Adrenal gland (tissue), 12 donors: ENCODE measurements around the gene CNOT2. TPM values are rescaled to one million over a fixed set of nuclear protein-coding genes. Genes with fewer than 3 reads are reported as not detected.
"Not testable (repeated sequence)": the region's sequence is repeated elsewhere in the genome, so short reads cannot be mapped to it uniquely, and the experiment has no call there.

Experiments used
- DNase-seq, 7 donors: peaks; one replicate each; pipeline ENCODE4 v3.0.0-alpha.2; 2019 to 2020
- H3K27ac ChIP-seq, 5 donors: fragments of 200-600 bp; sonication (generic) in 4 of 5; 1 replicate in 3 of 5; 2 replicates in 2 of 5; pipeline versions ENCODE4 v1.5.1 to v1.8.0; 2016 to 2020; ENCODE audit warnings: mild to moderate bottlenecking in 1 of 5
- H3K27me3 ChIP-seq: fragments of 200-600 bp; 2 replicates; pipeline ENCODE4 v1.8.0; 2021
- H3K36me3 ChIP-seq, 2 donors: fragments of 200-600 bp; replicated peaks in 1 of 2; 1 replicate in 1 of 2; 2 replicates in 1 of 2; pipeline versions ENCODE4 v1.5.1 to v1.8.0; 2018 to 2022
- H3K4me1 ChIP-seq, 2 donors: fragments of 200-600 bp; replicated peaks in 1 of 2; 1 replicate in 1 of 2; 2 replicates in 1 of 2; pipeline versions ENCODE4 v1.5.1 to v1.8.0; 2018 to 2021
- H3K4me3 ChIP-seq, 4 donors: fragments of 200-600 bp; sonication (generic) in 3 of 4; one replicate each; pipeline ENCODE4 v1.5.1; 2016 to 2018
- H3K9me3 ChIP-seq, 3 donors: fragments of 200-600 bp; sonication (generic) in 1 of 3; replicated peaks in 1 of 3; 1 replicate in 2 of 3; 2 replicates in 1 of 3; pipeline versions ENCODE4 v1.5.1 to v1.8.0; 2016 to 2021
- POLR2A ChIP-seq, 2 donors: fragments of 450-650 bp; IDR thresholded peaks; one replicate each; pipeline ENCODE4 v1.6.1; 2017; ENCODE audit warnings: antibody characterized with exemption in 2 of 2, mild to moderate bottlenecking in 2 of 2, moderate library complexity in 1 of 2
- WGBS, 4 donors: extraction: QIAGEN DNeasy Blood & Tissue Kit in 2 of 4; methylation state at CpG; one replicate each; pipeline versions ENCODE4 v1.1.5 to v1.1.7; 2013 to 2017; 5-methylcytosine and 5-hydroxymethylcytosine counted together
- intact Hi-C, 2 donors: fragments of 100-400 bp; cut with DNase I; formaldehyde crosslinking; loops; one replicate each; pipeline versions ENCODE4 v1.14.1 to v1.15.0; 2022 to 2023
- polyA plus RNA-seq, 3 donors: library from polyadenylated mRNA; stranded (reverse); fragments of 200-250 nt in 2 of 3; fragments of 350-450 nt in 1 of 3; fragmentation: Illumina TruSeq in 1 of 3; extraction: RNeasy Lipid Tissue Mini Kit (QIAGEN cat#74804) in 1 of 3; gene quantifications; one replicate each; pipeline ENCODE4 v1.2.3, GENCODE V29; 2013 to 2014
- total RNA-seq, 9 donors: library from RNA; depleted of rRNA in 4 of 9; stranded (reverse); fragments of >200 nt in 4 of 9; fragments of 120-200 nt in 1 of 9; fragmentation: NEBNext Ultra II Directional in 1 of 9; extraction: Animal tissue kit (Norgen Biotek cat#: 25700) in 1 of 9; gene quantifications; one replicate each; pipeline versions ENCODE4 v1.1.0 to v1.2.4, GENCODE V29; 2013 to 2023
- TF ChIP-seq, protein P1 (sequence below), 6 experiments: fragments of 450-650 bp in 4 of 6; fragments of 200-600 bp in 2 of 6; sonication (generic) in 1 of 6; IDR thresholded peaks; 1 replicate in 5 of 6; 2 replicates in 1 of 6; pipeline versions ENCODE4 v1.5.1 to v1.8.0; 2016 to 2021; ENCODE audit warnings: antibody characterized with exemption in 6 of 6, mild to moderate bottlenecking in 2 of 6, moderate library complexity in 1 of 6
- donor health status: healthy with polysubstance abuse.
- donor health status: Bipolar disorder and iron deficiency.
- donor health status: DM: yes; HTN: yes; CAD: no.
- donor health status: DM: no; HTN: no; CAD: no.
- donor health status: DM: no; HTN: no; CAD: no.
- donor health status: DM: yes; HTN: yes; CAD: no.

CNOT2 gene
- total and polyA plus RNA-seq, 12 donors: 33.4 to 127 (median 57.1) TPM

DNA sequence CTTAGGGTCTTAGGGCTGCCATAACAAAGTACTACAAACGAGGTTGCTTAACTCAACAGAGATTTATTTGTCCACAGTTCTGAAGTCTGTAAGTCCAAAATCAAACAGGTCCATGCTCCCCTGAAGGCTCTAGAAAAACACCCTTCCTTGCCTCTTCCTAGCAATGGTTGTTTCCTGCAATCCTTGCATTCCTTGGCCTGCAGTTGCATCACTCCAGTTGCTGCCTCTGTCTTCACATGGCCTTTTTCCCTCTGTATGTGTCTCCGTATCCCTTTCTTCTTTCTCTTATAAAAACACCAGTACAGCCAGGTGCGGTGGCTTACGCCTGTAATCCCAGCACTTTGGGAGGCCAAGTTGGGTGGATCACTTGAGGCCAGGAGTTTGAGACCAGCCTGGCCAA lies 140.3 kb downstream of the CNOT2 start:
- intact Hi-C loops: no loop called here
- 92 to 99% (median 93%) methylated on average over 4 of the region's 4 CpGs for WGBS, 4 donors
- H3K36me3 ChIP-seq: no peaks in the 10 kb centered on the region
- H3K4me3 ChIP-seq: no peak overlapping the region
- DNase-seq: no peak
- H3K4me1 ChIP-seq: no peaks in the 10 kb centered on the region
- no peaks in the 10 kb centered on the region for H3K27me3 ChIP-seq
- no peak for TF ChIP-seq POLR2A (IDR thresholded peaks at IDR 0.05)
- TF ChIP-seq, protein P1, sequence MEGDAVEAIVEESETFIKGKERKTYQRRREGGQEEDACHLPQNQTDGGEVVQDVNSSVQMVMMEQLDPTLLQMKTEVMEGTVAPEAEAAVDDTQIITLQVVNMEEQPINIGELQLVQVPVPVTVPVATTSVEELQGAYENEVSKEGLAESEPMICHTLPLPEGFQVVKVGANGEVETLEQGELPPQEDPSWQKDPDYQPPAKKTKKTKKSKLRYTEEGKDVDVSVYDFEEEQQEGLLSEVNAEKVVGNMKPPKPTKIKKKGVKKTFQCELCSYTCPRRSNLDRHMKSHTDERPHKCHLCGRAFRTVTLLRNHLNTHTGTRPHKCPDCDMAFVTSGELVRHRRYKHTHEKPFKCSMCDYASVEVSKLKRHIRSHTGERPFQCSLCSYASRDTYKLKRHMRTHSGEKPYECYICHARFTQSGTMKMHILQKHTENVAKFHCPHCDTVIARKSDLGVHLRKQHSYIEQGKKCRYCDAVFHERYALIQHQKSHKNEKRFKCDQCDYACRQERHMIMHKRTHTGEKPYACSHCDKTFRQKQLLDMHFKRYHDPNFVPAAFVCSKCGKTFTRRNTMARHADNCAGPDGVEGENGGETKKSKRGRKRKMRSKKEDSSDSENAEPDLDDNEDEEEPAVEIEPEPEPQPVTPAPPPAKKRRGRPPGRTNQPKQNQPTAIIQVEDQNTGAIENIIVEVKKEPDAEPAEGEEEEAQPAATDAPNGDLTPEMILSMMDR (IDR thresholded peaks at IDR 0.05): no peak
- H3K9me3 ChIP-seq: no peaks in the 10 kb centered on the region
- no peak overlapping the region for H3K27ac ChIP-seq

DNA sequence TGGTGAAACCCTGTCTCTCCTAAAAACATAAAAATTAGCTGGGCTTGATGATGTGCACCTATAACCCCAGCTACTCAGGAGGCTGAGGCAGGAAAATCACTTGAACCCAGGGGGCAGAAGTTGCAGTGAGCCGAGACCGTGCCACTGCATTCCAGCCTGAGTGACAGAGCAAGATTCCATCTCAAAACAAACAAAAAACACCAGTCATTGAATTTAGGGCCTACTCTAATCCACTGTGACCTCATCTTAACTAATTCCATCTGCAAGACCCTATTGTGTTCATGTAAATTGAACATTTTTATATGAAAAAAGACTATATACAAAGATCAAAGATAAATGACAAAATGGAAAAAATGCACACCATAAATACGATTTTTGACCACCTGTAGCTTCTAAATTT lies 140.7 kb downstream of the CNOT2 start:
- no peaks in the 10 kb centered on the region for H3K36me3 ChIP-seq
- H3K9me3 ChIP-seq: no peaks in the 10 kb centered on the region
- WGBS, 4 donors: 83 to 91% (median 90%) methylated on average over 3 of the region's 3 CpGs
- no peaks in the 10 kb centered on the region for H3K27me3 ChIP-seq
- intact Hi-C loops: no loop called here
- H3K4me3 ChIP-seq: no peak overlapping the region
- TF ChIP-seq POLR2A (IDR thresholded peaks at IDR 0.05): no peak
- TF ChIP-seq, protein P1 (IDR thresholded peaks at IDR 0.05): no peak
- H3K4me1 ChIP-seq: no peaks in the 10 kb centered on the region
- no peak for DNase-seq
- H3K27ac ChIP-seq: no peak overlapping the region

DNA sequence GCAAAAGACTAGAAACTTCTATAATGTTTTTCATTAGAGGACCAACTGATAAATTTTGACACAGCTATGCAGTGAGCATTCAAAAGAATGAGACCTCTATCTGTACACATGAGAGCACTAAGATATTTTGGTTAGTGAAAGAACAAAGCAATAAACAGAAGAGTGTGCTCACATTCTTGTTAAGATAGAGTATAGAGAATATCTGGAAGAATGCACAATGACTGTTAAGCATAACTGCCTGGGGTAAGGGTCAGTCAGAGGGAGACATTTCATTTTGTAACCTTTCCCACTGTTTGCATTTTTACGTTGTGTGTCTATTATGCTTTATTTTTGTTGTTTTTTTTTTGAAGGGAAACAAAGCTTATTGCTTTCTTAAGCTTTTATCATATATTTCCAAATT lies 143.5 kb downstream of the CNOT2 start:
- TF ChIP-seq POLR2A (IDR thresholded peaks at IDR 0.05): no peak
- TF ChIP-seq, protein P1 (IDR thresholded peaks at IDR 0.05): no peak
- intact Hi-C loops: no loop called here
- no peaks in the 10 kb centered on the region for H3K4me1 ChIP-seq
- no peaks in the 10 kb centered on the region for H3K36me3 ChIP-seq
- no peak overlapping the region for H3K27ac ChIP-seq
- WGBS, 4 donors: 75 to 100% (median 83%) methylated on average over 1 of the region's 1 CpG
- no peaks in the 10 kb centered on the region for H3K9me3 ChIP-seq
- DNase-seq: no peak
- H3K27me3 ChIP-seq: no peaks in the 10 kb centered on the region
- H3K4me3 ChIP-seq: no peak overlapping the region

DNA sequence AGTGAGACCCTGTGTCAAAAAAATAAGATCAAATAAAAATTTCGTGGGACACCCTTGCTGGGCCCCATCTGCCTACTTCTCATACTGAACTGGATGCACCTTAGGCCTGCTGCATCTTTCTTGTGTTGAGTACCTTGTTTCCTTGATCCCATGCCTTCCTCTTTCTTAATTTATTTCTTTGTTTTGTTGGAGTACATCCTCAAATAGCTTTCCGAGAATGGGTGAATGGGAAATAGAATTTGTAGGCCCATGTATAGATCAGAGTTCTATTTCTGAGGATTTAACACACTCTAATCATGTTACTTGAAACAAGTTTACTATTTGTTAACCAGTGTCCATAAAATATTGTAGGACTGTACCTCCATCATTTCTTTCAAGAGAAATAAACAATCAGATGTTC lies 146.4 kb downstream of the CNOT2 start:
- Histone ChIP-seq H3K27ac (no peak overlapping the region), H3K36me3 (no peaks in the 10 kb centered on the region), H3K9me3 (no peaks in the 10 kb centered on the region), H3K4me3 (no peak overlapping the region), H3K4me1 (no peaks in the 10 kb centered on the region), H3K27me3 (no peaks in the 10 kb centered on the region)
- intact Hi-C loops: no loop called here
- no peak for DNase-seq
- TF ChIP-seq POLR2A (IDR thresholded peaks at IDR 0.05): no peak
- TF ChIP-seq, protein P1 (IDR thresholded peaks at IDR 0.05): no peak
- 87 to 96% (median 92%) methylated on average over 2 of the region's 2 CpGs for WGBS, 4 donors

DNA sequence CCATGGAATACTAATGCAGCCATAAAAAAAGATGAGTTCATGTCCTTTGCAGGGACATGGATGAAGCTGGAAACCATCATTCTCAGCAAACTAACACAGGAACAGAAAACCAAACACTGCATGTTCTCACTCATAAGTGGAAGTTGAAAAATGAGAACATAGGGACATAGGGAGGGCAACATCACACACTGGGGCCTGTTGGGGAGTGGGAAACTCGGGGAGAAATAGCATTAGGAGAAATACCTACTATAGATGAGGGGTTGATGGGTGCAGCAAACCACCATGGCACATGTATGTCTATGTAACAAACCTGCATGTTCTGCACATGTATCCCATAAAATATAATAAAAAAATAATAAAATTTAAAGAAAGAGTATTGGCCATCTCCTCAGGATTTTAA lies 149.4 kb downstream of the CNOT2 start:
- H3K27ac ChIP-seq, H3K4me1 ChIP-seq, H3K9me3 ChIP-seq, H3K4me3 ChIP-seq, H3K27me3 ChIP-seq, H3K36me3 ChIP-seq, intact Hi-C loops, DNase-seq: not testable (repeated sequence)
- 67 to 80% (median 76%) methylated on average over 1 of the region's 1 CpG for WGBS, 4 donors
